K562 (cell line): ENCODE data around the gene LSR. TPM values are rescaled to one million over a fixed set of nuclear protein-coding genes. Genes with fewer than 3 reads are reported as not detected.

Experiments used
- CHCHD3 ChIP-seq: fragments of 250-450 bp; sonication (Bioruptor Pico); IDR thresholded peaks from 2 replicates; pipeline ENCODE4 v2.1.2; 2022; ENCODE audit warnings: mild to moderate bottlenecking
- CHD4 ChIP-seq: fragments of 200-600 bp; sonication (generic); IDR thresholded peaks from 3 replicates; pipeline ENCODE4 v1.6.1; 2012; ENCODE audit warnings: low read depth, mild to moderate bottlenecking, mixed read lengths, low read length, inconsistent platforms; ENCODE audit not compliant: insufficient read depth, insufficient replicate concordance, poor library complexity, severe bottlenecking
- CTCF ChIP-seq, 3 experiments: IDR thresholded peaks in 2 of 3; conservative IDR thresholded peaks in 1 of 3; 2 replicates each; pipeline ENCODE4 v1.5.1; 2011 to 2012; ENCODE audit warnings: low read length in 3 of 3, mild to moderate bottlenecking in 3 of 3, control low read depth in 2 of 3, improper control_type of control experiment in 1 of 3, inconsistent platforms in 1 of 3, low read depth in 1 of 3, mixed read lengths in 1 of 3, moderate library complexity in 1 of 3; ENCODE audit not compliant: insufficient read depth in 2 of 3
- E2F6 ChIP-seq, 2 experiments: IDR thresholded peaks; 2 replicates each; pipeline ENCODE4 v1.6.1; 2011; ENCODE audit warnings: borderline replicate concordance in 1 of 2, control low read depth in 1 of 2, low read depth in 1 of 2, low read length in 1 of 2, mild to moderate bottlenecking in 1 of 2, mixed read lengths in 1 of 2, moderate library complexity in 1 of 2; ENCODE audit not compliant: insufficient read depth in 1 of 2, insufficient read length in 1 of 2, poor library complexity in 1 of 2, severe bottlenecking in 1 of 2; ENCODE audit errors: extremely low read depth in 1 of 2
- FOSL1 ChIP-seq: fragments of 200-800 bp; sonication (Bioruptor generic); conservative IDR thresholded peaks from 2 replicates; pipeline ENCODE4 v1.6.1; 2016; ENCODE audit warnings: missing genetic modification characterization, missing compliant biosample characterization
- FOXM1 ChIP-seq, 2 experiments: fragments of 450-650 bp in 1 of 2; sonication (generic) in 1 of 2; formaldehyde crosslinking in 1 of 2; IDR thresholded peaks; 2 replicates each; pipeline versions ENCODE4 v1.6.1 to v1.9.0; 2017 to 2022; ENCODE audit warnings: low read depth in 2 of 2, mild to moderate bottlenecking in 2 of 2, missing genetic modification reagents in 1 of 2, moderate library complexity in 1 of 2
- GMEB1 ChIP-seq: fragments of 250-450 bp; sonication (Bioruptor Pico); IDR thresholded peaks from 2 replicates; pipeline ENCODE4 v1.4.0; 2020; ENCODE audit warnings: mild to moderate bottlenecking
- KLF6 ChIP-seq: fragments of 250-450 bp; sonication (Bioruptor Pico); IDR thresholded peaks from 2 replicates; pipeline ENCODE4 v1.4.0; 2020; ENCODE audit warnings: mild to moderate bottlenecking, moderate library complexity, borderline replicate concordance
- NRF1 ChIP-seq, 2 experiments: fragments of 450-650 bp; IDR thresholded peaks in 1 of 2; conservative IDR thresholded peaks in 1 of 2; 2 replicates each; pipeline ENCODE4 v1.6.1; 2014; ENCODE audit warnings: mild to moderate bottlenecking in 2 of 2
- RBBP5 ChIP-seq: fragments of 200-600 bp; sonication (generic); IDR thresholded peaks from 2 replicates; pipeline ENCODE4 v1.6.1; 2012; ENCODE audit warnings: borderline replicate concordance, mild to moderate bottlenecking, low read length, control low read depth, inconsistent platforms; ENCODE audit not compliant: insufficient read depth, poor library complexity, severe bottlenecking
- SMC3 ChIP-seq: conservative IDR thresholded peaks from 2 replicates; pipeline ENCODE4 v1.6.1; 2011; ENCODE audit warnings: low read depth, low read length, improper control_type of control experiment; ENCODE audit not compliant: insufficient read depth
- SREBF1 ChIP-seq: fragments of 150-350 bp; IDR thresholded peaks from 2 replicates; pipeline ENCODE4 v1.6.1; 2014; ENCODE audit warnings: antibody characterized with exemption, low read depth, low read length, borderline replicate concordance
- polyA plus RNA-seq, 8 experiments: library from polyadenylated mRNA; depleted of rRNA in 4 of 8; stranded (reverse) in 5 of 8; unstranded in 3 of 8; fragments of >200 nt; fragmentation: Nextera tagmentation in 2 of 8; fragmentation: Illumina TruSeq in 1 of 8; extraction: Ambion mirVana in 2 of 8; extraction: Trizol in 1 of 8; gene quantifications; 2 replicates each; pipeline versions ENCODE4 v1.2.1 to v1.2.3, GENCODE V29; 2011 to 2014; ENCODE audit warnings: inconsistent platforms in 1 of 8, missing spikeins in 1 of 8
- total RNA-seq, 7 experiments: library from RNA; depleted of rRNA in 6 of 7; stranded (reverse); fragments of >200 nt in 6 of 7; fragmentation: Illumina TruSeq in 2 of 7; extraction: Trizol in 2 of 7; gene quantifications; 2 replicates each; pipeline versions ENCODE4 v1.2.1 to v1.2.3, GENCODE V29; 2011 to 2021; ENCODE audit warnings: low replicate concordance in 1 of 7

The LSR gene
- total and polyA plus RNA-seq, 9 of the 15 experiments (the other 6 are each of a cell fraction or from before 2014, with no cell fraction given), result 0.44 to 87.9 (median 28.0) TPM

- TF ChIP-seq NRF1 (conservative IDR thresholded peaks at IDR 0.05 in 1 of 2, IDR thresholded peaks at IDR 0.05 in 1 of 2) (0 out of 4 replicates have a peak, but pooled peaks of 1 of the 2 experiments have one; percentile 27), SREBF1 (no peak), CTCF (IDR thresholded peaks at IDR 0.05 in 2 of 3, conservative IDR thresholded peaks at IDR 0.05 in 1 of 3; ENCODE audit: insufficient read depth in 2 of 3, low read depth in 1 of 3, low read length in 3 of 3) (no peak), KLF6 (CRISPR knock-in tag) (no peak), FOSL1 (no peak), FOXM1 (IDR thresholded peaks at IDR 0.05; ENCODE audit: low read depth) (no peak), FOXM1 (CRISPR knock-in tag; IDR thresholded peaks at IDR 0.05; ENCODE audit: low read depth) (no peak), E2F6 (IDR thresholded peaks at IDR 0.05; ENCODE audit: borderline replicate concordance in 1 of 2, extremely low read depth in 1 of 2, insufficient read depth in 1 of 2, insufficient read length in 1 of 2, low read depth in 1 of 2, low read length in 1 of 2, poor library complexity in 1 of 2, severe bottlenecking in 1 of 2) (peak in 1 of 2 experiments; percentile 90), RBBP5 (no peak), SMC3 (no peak), GMEB1 (no peak), CHD4 (no peak), CHCHD3 (no peak)
These were observed 47.1 kb downstream of the LSR start (continued) for GRCh38 chr19:35295792-35296462.
